KMS-11 (cell line): Measurements from ENCODE around the gene TMC6.
A peak's percentile ranks its signal among the peaks of the same experiment; 100 is the strongest.

Source experiments
- H2AFZ ChIP-seq: fragments of 200-600 bp; sonication (generic); 2 replicates; pipeline ENCODE4 v1.6.1; 2016; ENCODE audit warnings: antibody characterized with exemption, mixed run types, low read depth
- H3K27ac ChIP-seq: fragments of 200-600 bp; sonication (generic); 2 replicates; pipeline ENCODE4 v1.6.1; 2016; ENCODE audit warnings: mild to moderate bottlenecking, mixed run types
- H3K27me3 ChIP-seq: fragments of 200-600 bp; sonication (generic); 2 replicates; pipeline ENCODE4 v1.6.1; 2017; ENCODE audit warnings: mild to moderate bottlenecking, low read depth, mixed run types, moderate library complexity; ENCODE audit not compliant: insufficient read depth
- H3K36me3 ChIP-seq: fragments of 200-600 bp; sonication (generic); 2 replicates; pipeline ENCODE4 v1.6.1; 2017; ENCODE audit warnings: mild to moderate bottlenecking, mixed run types; ENCODE audit not compliant: insufficient read depth
- H3K4me1 ChIP-seq: fragments of 200-600 bp; sonication (generic); 2 replicates; pipeline ENCODE4 v1.6.1; 2016; ENCODE audit warnings: mild to moderate bottlenecking, low read depth, mixed run types; ENCODE audit not compliant: poor library complexity, severe bottlenecking
- H3K4me2 ChIP-seq: fragments of 200-600 bp; sonication (generic); 2 replicates; pipeline ENCODE4 v1.7.0; 2016; ENCODE audit warnings: mild to moderate bottlenecking, mixed run types
- H3K4me3 ChIP-seq: fragments of 200-600 bp; sonication (generic); IDR thresholded peaks from 2 replicates; pipeline ENCODE4 v1.6.1; 2017; ENCODE audit warnings: low read depth, low read length, mixed read lengths; ENCODE audit not compliant: insufficient read depth
- H3K79me2 ChIP-seq: fragments of 200-600 bp; sonication (generic); 2 replicates; pipeline ENCODE4 v1.6.1; 2016; ENCODE audit warnings: low read depth, mixed run types; ENCODE audit not compliant: insufficient read depth
- H3K9ac ChIP-seq: fragments of 200-600 bp; sonication (generic); 2 replicates; pipeline ENCODE4 v1.6.1; 2016; ENCODE audit warnings: mild to moderate bottlenecking, mixed run types
- H4K20me1 ChIP-seq: fragments of 200-600 bp; sonication (generic); 2 replicates; pipeline ENCODE4 v1.6.1; 2016; ENCODE audit warnings: mild to moderate bottlenecking, mixed run types; ENCODE audit not compliant: insufficient read depth
- TF ChIP-seq, protein P1 (sequence below): fragments of 200-600 bp; sonication (generic); conservative IDR thresholded peaks from 2 replicates; pipeline ENCODE4 v1.6.1; 2017; ENCODE audit warnings: low read depth, mild to moderate bottlenecking, antibody characterized with exemption, low read length, moderate library complexity, mixed read lengths

The TMC6 gene

GRCh38 chr17:78132767-78133178, 4.2 kb upstream of the TMC6 start:
- Histone ChIP-seq H3K4me1 (peaks cover 56% of the 10 kb centered on the region), H3K36me3 (no peaks in the 10 kb centered on the region; the same call in 1 of the 2 replicates), H3K27me3 (no peaks in the 10 kb centered on the region), H2AFZ (no peak overlapping the region), H3K79me2 (peaks cover 32% of the 10 kb centered on the region), H3K4me3 (no peak overlapping the region), H4K20me1 (no peaks in the 10 kb centered on the region), H3K9ac (peak overlapping the region; percentile 73; the same call in 1 of the 2 replicates), H3K27ac (peak overlapping the region; percentile 68; the same call in 1 of the 2 replicates), H3K4me2 (peak overlapping the region; percentile 58; the same call in 1 of the 2 replicates)
- TF ChIP-seq, protein P1, sequence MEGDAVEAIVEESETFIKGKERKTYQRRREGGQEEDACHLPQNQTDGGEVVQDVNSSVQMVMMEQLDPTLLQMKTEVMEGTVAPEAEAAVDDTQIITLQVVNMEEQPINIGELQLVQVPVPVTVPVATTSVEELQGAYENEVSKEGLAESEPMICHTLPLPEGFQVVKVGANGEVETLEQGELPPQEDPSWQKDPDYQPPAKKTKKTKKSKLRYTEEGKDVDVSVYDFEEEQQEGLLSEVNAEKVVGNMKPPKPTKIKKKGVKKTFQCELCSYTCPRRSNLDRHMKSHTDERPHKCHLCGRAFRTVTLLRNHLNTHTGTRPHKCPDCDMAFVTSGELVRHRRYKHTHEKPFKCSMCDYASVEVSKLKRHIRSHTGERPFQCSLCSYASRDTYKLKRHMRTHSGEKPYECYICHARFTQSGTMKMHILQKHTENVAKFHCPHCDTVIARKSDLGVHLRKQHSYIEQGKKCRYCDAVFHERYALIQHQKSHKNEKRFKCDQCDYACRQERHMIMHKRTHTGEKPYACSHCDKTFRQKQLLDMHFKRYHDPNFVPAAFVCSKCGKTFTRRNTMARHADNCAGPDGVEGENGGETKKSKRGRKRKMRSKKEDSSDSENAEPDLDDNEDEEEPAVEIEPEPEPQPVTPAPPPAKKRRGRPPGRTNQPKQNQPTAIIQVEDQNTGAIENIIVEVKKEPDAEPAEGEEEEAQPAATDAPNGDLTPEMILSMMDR = no peak; the same call in 1 of the 2 replicates

DNA sequence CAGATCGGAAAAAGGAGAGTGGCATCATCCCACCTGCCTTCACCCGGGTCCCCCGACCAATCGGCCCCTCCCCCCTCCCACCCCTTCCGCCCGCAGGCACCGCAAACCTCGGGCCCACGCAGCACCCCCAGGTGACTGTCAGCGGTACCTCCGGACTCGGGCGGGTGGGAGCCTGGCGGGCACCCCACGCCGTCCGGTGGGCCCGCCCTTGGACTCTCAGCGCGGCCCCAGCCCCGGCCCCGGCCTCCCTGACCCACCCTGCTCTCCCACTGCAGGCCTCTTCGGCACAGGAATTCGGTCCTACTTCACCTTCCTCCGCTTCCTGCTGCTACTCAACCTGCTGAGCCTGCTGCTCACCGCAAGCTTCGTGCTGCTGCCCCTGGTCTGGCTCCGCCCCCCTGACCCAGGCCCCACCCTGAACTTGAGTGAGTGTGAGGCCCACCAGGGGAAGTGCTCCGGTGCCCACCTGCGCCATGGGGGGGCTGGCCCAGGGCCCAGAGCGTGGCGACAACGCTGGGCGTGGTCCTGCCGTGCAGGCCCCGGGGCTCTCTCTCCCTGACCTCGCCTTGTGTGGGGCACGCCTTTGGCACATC, 3.6 kb upstream of the TMC6 start:
- Histone ChIP-seq H3K9ac (peak overlapping the region; percentile 73), H3K27ac (peak overlapping the region; percentile 68), H3K36me3 (no peaks in the 10 kb centered on the region; the same call in 1 of the 2 replicates), H3K4me3 (no peak overlapping the region), H3K79me2 (peaks cover 38% of the 10 kb centered on the region), H3K27me3 (no peaks in the 10 kb centered on the region), H3K4me1 (peaks cover 53% of the 10 kb centered on the region), H2AFZ (no peak overlapping the region), H3K4me2 (peak overlapping the region; percentile 58; the same call in 1 of the 2 replicates), H4K20me1 (no peaks in the 10 kb centered on the region)
- TF ChIP-seq, protein P1 = no peak; the same call in 1 of the 2 replicates

- TF ChIP-seq, protein P1 = no peak
- H3K4me2 ChIP-seq = peak overlapping the region; percentile 93
- H3K4me3 ChIP-seq = peak overlapping the region; percentile 66
- H3K4me1 ChIP-seq = peaks cover 53% of the 10 kb centered on the region
- H3K27ac ChIP-seq = peak overlapping the region; percentile 68
- H3K9ac ChIP-seq = peak overlapping the region; percentile 73
- H2AFZ ChIP-seq = no peak overlapping the region
- H4K20me1 ChIP-seq = no peaks in the 10 kb centered on the region
- H3K36me3 ChIP-seq = no peaks in the 10 kb centered on the region; the same call in 1 of the 2 replicates
- no peaks in the 10 kb centered on the region for H3K27me3 ChIP-seq
- H3K79me2 ChIP-seq = peaks cover 45% of the 10 kb centered on the region
Observed at GRCh38 chr17:78131172-78132083, 2.9 kb upstream of the TMC6 start.

DNA sequence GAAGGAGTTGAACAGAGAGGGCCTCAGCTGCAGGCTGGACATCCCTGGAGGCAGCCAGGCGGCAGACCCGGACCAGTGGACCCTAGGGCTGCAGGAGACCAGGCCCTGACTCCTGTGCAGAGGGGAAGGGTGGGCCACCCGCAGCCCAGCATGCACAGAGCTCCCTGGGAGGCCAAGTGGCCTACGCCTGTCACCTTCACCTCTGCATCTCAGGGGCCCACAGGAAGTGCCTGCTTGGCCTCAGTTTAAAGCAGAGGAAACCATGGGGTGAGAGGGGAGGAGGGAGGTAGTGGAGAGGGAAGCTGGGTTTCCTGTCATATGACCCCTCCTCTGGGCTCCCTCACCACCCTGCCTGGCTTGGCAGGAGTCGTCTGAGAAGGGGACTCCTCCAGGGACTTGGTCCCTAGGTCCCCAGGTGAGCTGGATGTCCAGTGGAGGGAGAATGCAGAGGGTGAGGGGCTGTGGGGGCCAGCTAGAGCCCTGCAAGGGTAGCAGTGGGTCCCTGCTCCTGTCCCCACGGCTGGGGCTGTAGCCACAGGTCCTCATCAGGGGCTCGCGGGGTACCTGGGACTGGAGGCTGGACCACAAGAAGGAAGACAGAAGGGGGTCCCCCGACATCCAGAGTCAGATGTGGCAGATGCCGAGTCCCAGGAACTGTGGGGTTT, 2.0 kb upstream of the TMC6 start, which contains the start of gene TMC8:
Gene TMC8 (plus strand): TSS at position 335 of the 665 bp plus-strand sequence. CDS start 818 bp downstream, outside the sequence.
- no peaks in the 10 kb centered on the region for H3K27me3 ChIP-seq
- TF ChIP-seq, protein P1 = no peak
- H3K36me3 ChIP-seq = no peaks in the 10 kb centered on the region; the same call in 1 of the 2 replicates
- peaks cover 50% of the 10 kb centered on the region for H3K79me2 ChIP-seq
- peaks cover 49% of the 10 kb centered on the region for H3K4me1 ChIP-seq
- H3K9ac ChIP-seq = peak within 1 kb of the TSS; percentile 73
- H3K27ac ChIP-seq = peak within 1 kb of the TSS; percentile 68
- peak within 1 kb of the TSS; percentile 20; the same call in 1 of the 2 replicates for H2AFZ ChIP-seq
- peak within 1 kb of the TSS; percentile 93 for H3K4me2 ChIP-seq
- H4K20me1 ChIP-seq = no peaks in the 10 kb centered on the region
- H3K4me3 ChIP-seq = peak within 1 kb of the TSS; percentile 66
